GM23248 (cell line): ENCODE data around the gene BAZ1B.

Experiments used
- EZH2 ChIP-seq: fragments of 200-600 bp; sonication (generic); IDR thresholded peaks from 2 replicates; pipeline ENCODE4 v1.6.1; 2018; ENCODE audit warnings: antibody characterized with exemption, mild to moderate bottlenecking; ENCODE audit not compliant: insufficient read depth, poor library complexity, severe bottlenecking
- EZH2phosphoT487 ChIP-seq: fragments of 200-600 bp; sonication (generic); IDR thresholded peaks from 2 replicates; pipeline ENCODE4 v1.6.1; 2018; ENCODE audit warnings: antibody characterized with exemption, moderate library complexity, mild to moderate bottlenecking, low read depth; ENCODE audit not compliant: insufficient read depth

DNA sequence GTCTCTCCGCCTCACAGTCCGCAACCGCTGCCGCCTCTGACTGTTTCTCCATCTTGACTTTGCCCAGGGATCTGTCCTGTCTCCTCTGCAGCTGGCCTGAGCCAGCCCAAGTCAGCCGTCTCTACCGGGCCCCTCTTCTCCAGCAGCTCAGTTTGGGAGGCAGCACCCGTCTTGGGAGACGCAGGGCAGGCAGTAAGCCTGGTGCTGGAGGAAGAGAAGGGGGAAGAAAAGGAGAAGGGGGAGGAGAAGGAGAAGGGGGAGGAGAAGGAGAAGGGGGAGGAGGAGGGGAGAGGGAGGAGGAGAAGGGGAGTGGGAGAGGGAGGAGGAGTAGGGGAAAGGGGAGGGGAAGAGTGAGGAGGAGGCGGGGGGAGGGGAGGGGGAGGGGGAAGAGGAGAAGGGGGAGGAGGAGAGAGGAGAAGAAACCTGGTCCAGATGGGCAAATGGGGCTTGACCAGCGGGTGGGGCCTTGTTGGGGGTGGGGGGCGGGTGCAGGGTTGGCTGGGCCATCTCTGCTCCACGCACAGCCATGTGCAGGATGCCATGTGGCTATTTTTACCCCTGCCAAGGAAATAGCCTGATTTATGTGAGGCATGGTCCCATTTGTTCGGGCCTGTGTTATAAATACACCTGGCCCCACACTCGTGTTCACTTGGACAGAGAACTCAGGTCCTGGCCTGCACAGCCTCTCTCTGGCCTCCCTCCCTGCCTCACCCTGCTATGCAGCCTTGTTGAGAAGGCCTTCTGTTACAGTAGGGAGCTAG, 124.4 kb downstream of the BAZ1B start:
- TF ChIP-seq EZH2: no peak
- no peak for TF ChIP-seq EZH2phosphoT487
